ENCODE measurements around the gene PCNX3. TPM values are rescaled to one million over a fixed set of nuclear protein-coding genes. Genes with fewer than 3 reads are reported as not detected.

Gene PCNX3
- total and polyA plus RNA-seq, 2 of the 13 experiments (the other 11 are each of a cell fraction or from before 2014, with no cell fraction given), result 16.2 to 23.0 TPM

GRCh38 chr11:65650547-65651338 is 35.2 kb downstream of the PCNX3 start (continued):
- TF ChIP-seq THAP7 (CRISPR knock-in tag; IDR thresholded peaks at IDR 0.05) (no peak), ZNF607 (CRISPR knock-in tag; IDR thresholded peaks at IDR 0.05; ENCODE audit: borderline replicate concordance) (no peak)

DNA sequence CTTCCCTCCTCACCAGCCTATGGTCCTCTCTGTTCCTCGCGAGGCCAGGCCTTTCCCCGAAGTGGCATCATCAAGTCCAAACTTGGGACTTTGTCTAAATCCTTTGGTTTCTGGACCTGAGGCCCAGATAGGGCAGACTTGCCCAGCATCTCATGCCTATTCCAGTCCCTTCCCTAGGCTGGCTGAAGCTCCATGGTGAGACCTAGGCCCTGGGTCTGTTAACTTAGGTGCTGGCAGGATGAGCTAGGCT is 35.7 kb downstream of the PCNX3 start:
- WGBS (ENCODE audit: low lambda C conversion rate), result 92% methylated on average over 3 of the region's 3 CpGs
- peaks cover 6 to 18% of the 10 kb centered on the region in 2 experiments; a peak in 4 of 5 replicates for H3K36me3 ChIP-seq (replicated peaks in 1 of 2; ENCODE audit: control insufficient read depth in 1 of 2, insufficient read depth in 2 of 2, low read length in 2 of 2)
- ATAC-seq (no peak), DNase-seq (ENCODE audit: low spot score) (no peak), FAIRE-seq (no peak)
- no peak overlapping the region for H3K9ac ChIP-seq (ENCODE audit: insufficient read depth, low read depth, low read length)
- intact Hi-C loops (cut with micrococcal nuclease; ENCODE audit: unreplicated experiment), result no loop called here
- no peak overlapping the region for H3K4me2 ChIP-seq (ENCODE audit: low read depth, low read length)
- no peak for TF ChIP-seq ZNF563 (CRISPR knock-in tag; IDR thresholded peaks at IDR 0.05)
- no peak for TF ChIP-seq KAT7 (CRISPR knock-in tag; IDR thresholded peaks at IDR 0.05; ENCODE audit: borderline replicate concordance)
- TF ChIP-seq ZNF10 (CRISPR knock-in tag; IDR thresholded peaks at IDR 0.05; ENCODE audit: borderline replicate concordance, low read depth), result no peak
- no peak for TF ChIP-seq ATF7 (IDR thresholded peaks at IDR 0.05)
- no peak for TF ChIP-seq ATF7 (CRISPR knock-in tag; IDR thresholded peaks at IDR 0.05)
- no peak for TF ChIP-seq MAFK (conservative IDR thresholded peaks at IDR 0.05 in 1 of 2, IDR thresholded peaks at IDR 0.05 in 1 of 2; ENCODE audit: low read length in 2 of 2)
- no peak for TF ChIP-seq ZNF720 (CRISPR knock-in tag; IDR thresholded peaks at IDR 0.05)
- TF ChIP-seq, protein P1, sequence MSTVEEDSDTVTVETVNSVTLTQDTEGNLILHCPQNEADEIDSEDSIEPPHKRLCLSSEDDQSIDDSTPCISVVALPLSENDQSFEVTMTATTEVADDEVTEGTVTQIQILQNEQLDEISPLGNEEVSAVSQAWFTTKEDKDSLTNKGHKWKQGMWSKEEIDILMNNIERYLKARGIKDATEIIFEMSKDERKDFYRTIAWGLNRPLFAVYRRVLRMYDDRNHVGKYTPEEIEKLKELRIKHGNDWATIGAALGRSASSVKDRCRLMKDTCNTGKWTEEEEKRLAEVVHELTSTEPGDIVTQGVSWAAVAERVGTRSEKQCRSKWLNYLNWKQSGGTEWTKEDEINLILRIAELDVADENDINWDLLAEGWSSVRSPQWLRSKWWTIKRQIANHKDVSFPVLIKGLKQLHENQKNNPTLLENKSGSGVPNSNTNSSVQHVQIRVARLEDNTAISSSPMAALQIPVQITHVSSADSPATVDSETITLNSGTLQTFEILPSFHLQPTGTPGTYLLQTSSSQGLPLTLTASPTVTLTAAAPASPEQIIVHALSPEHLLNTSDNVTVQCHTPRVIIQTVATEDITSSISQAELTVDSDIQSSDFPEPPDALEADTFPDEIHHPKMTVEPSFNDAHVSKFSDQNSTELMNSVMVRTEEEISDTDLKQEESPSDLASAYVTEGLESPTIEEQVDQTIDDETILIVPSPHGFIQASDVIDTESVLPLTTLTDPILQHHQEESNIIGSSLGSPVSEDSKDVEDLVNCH (CRISPR knock-in tag; IDR thresholded peaks at IDR 0.05), result no peak
- no peak for TF ChIP-seq TBP (CRISPR knock-in tag; IDR thresholded peaks at IDR 0.05)
- TF ChIP-seq FOXJ3 (CRISPR knock-in tag; IDR thresholded peaks at IDR 0.05; ENCODE audit: borderline replicate concordance), result no peak
- TF ChIP-seq, protein P2, sequence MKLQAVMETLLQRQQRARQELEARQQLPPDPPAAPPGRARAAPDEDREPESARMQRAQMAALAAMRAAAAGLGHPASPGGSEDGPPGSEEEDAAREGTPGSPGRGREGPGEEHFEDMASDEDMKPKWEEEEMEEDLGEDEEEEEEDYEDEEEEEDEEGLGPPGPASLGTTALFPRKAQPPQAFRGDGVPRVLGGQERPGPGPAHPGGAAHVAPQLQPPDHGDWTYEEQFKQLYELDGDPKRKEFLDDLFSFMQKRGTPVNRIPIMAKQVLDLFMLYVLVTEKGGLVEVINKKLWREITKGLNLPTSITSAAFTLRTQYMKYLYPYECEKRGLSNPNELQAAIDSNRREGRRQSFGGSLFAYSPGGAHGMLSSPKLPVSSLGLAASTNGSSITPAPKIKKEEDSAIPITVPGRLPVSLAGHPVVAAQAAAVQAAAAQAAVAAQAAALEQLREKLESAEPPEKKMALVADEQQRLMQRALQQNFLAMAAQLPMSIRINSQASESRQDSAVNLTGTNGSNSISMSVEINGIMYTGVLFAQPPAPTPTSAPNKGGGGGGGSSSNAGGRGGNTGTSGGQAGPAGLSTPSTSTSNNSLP (IDR thresholded peaks at IDR 0.05; ENCODE audit: low read depth, low read length), result no peak
- no peak for TF ChIP-seq HMGXB3 (CRISPR knock-in tag; IDR thresholded peaks at IDR 0.05; ENCODE audit: borderline replicate concordance)
- ChIA-PET CTCF (ENCODE audit: low intra/inter-chr PET ratio, low total read pairs) (no interaction called here), POLR2A (interaction anchor here (1.5 to 4.3 kb wide), 5 partner anchors 12 to 530 kb away, joined by 4 to 78 read pairs (median 48); partner anchors contain the start of genes FAU, MAP3K11, PCNX3 and RELA)
- H3K79me2 ChIP-seq (ENCODE audit: insufficient read depth, low read length), result no peaks in the 10 kb centered on the region
- BruUV-seq (replicated peaks), result no TSS peak
- no peaks in the 10 kb centered on the region for H3K27me3 ChIP-seq (ENCODE audit: control insufficient read depth in 1 of 2, insufficient read depth in 2 of 2, low read length in 2 of 2)
- H3K27ac ChIP-seq (ENCODE audit: extremely low read length, insufficient read depth, low read length), result no peak overlapping the region
- H3K9me3 ChIP-seq (ENCODE audit: low read length), result no peaks in the 10 kb centered on the region
- no peak overlapping the region for H3K4me3 ChIP-seq (replicated peaks in 1 of 3; ENCODE audit: insufficient read depth in 1 of 3, low read depth in 2 of 3, low read length in 3 of 3)
- no peaks in the 10 kb centered on the region for H4K20me1 ChIP-seq (ENCODE audit: insufficient read depth, low read length)
- no peak overlapping the region for H2AFZ ChIP-seq (ENCODE audit: low read length)
- H3K4me1 ChIP-seq (ENCODE audit: insufficient read depth, low read length), result peaks cover 35% of the 10 kb centered on the region
- in situ Hi-C loops (cut with HindIII; ENCODE audit: extremely low pct_ligation_motif_present, low pct_unique_long_range_greater_than_20kb), result no loop called here
